ENCODE data around the gene RAD51B.

Gene RAD51B

DNA sequence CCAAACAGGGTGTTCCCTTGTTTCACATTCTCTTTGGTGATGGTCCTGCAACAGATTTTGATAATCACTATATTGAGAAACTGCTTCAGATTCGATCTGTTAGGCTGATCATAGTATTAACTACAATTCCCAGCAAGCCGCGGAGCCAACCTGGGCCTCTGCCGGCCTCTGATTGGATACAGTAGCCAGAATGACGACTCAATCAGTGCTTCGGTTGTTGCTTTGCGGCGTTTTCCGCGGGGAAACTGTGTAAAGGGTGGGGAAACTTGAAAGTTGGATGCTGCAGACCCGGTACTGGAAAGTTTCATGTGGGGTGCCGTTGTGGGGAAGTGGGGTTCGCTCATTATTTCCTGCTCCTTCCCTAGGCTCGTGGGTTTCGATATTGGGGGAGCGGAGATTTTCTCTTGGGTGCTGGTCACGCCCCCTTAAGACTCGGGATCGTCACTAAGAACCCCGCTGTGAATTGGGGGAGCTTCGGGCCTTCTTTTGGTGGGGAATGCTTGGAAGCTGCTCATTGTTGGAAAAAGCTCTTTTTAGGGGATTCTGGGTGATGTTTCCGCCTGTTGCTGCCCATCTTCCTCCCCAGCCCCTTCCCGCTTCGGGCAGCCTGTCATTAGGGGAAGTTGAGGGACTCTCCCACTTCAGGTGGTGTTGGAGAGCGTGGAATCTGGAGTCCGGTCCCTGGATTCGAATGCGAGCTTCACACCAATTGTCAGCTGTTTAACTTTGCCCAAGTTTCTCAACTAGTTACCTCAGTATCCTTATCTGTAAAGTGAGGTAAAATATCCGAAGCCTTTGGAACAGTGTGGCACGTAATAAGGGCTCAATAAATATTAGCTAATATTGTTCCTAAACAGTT, at the start of gene RAD51B:
Gene RAD51B (plus strand): TSS at position 217 of the 859 bp plus-strand sequence.
- Mint-ChIP-seq H3K9me3 (no peaks in the 10 kb centered on the region), H3K4me1 (peaks cover 43% of the 10 kb centered on the region), H3K36me3 (no peaks in the 10 kb centered on the region), H3K27me3 (no peaks in the 10 kb centered on the region), H3K27ac (peak within 1 kb of the TSS; percentile 91), H3K4me3 (peak within 1 kb of the TSS; percentile 93)

DNA sequence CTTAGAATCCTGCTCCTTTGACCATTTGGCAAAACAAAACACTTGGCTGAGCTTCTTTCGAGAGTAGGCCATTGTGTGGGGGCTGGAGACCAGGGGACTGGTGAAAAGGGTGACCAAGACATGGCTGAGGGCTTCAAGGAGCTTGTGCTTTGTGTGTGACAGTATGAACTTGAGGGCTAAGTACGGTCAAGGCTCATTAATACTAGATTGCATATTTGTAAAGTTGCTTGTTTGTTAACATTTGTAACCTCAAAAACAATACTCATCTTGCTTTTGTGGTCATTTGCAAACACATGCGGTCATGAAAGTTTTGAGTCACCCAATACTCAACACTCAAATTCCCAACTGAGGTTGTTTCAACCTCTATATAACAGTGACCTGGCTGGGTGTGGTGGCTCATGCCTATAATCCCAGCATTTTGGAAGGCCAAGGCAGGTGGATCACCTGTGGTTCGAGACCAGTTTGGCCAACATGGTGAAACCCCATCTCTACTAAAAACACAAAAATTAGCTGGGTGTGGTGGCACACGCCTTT, 45.7 kb upstream of the RAD51B start:
- Mint-ChIP-seq H3K27me3 (no peaks in the 10 kb centered on the region), H3K36me3 (peaks cover 46% of the 10 kb centered on the region), H3K4me1 (no peaks in the 10 kb centered on the region), H3K9me3 (no peaks in the 10 kb centered on the region), H3K4me3 (no peak overlapping the region), H3K27ac (no peak overlapping the region)

DNA sequence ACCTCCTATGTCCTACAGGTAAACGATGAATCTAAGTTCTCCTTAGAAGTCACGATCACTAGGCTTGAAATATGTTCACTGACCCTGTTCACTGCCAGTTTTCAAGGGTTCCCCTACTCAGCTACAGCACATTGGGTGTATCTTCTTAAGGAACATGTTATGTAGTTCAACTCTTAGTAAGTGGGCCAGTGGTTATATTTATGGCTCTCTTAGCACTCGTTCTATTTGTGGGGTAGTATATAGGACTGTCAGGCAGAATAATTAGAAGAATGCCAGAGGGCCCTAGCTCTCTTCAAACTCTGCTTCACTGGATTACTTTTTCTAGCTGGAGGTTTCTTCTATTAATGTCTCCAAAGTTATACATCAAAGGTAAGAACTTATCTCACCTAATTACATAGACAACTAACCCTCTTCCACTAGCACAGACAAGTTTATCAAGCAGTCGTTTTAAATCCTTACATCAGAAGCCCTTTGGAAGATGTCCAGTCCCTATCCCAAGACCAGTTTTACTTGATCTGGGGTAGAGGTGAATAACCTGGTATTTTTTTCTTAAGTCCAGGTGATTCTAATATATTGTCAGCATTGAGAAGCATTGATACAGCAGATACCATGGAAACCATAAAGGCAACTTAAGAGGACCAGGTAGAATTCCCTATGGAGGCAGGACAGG, 42.8 kb upstream of the RAD51B start:
- H3K4me3 Mint-ChIP-seq, result no peak overlapping the region
- no peaks in the 10 kb centered on the region for H3K27me3 Mint-ChIP-seq
- no peak overlapping the region for H3K27ac Mint-ChIP-seq
- peaks cover 37% of the 10 kb centered on the region for H3K36me3 Mint-ChIP-seq
- no peaks in the 10 kb centered on the region for H3K4me1 Mint-ChIP-seq
- no peaks in the 10 kb centered on the region for H3K9me3 Mint-ChIP-seq

DNA sequence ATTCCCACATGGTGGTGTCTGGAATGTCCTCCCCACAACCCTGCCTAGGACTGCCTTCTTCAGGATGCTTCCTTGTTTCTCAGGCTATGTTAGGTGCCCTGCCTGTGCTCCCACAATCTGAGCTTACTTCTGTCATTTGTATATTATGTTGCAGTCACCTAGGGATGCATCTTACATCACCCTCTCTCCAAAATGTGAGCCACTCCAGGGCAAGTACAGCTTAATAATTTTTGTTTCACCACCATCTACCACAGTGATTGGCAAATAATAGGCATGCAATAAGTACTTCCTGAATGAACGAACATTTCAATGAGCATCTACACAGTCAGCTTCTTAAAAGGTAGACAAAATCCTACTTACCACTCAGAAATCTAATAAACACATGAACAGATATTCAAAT, 40.8 kb upstream of the RAD51B start:
- Mint-ChIP-seq H3K9me3 (no peaks in the 10 kb centered on the region), H3K27me3 (no peaks in the 10 kb centered on the region), H3K36me3 (peaks cover 36% of the 10 kb centered on the region), H3K4me3 (no peak overlapping the region), H3K4me1 (no peaks in the 10 kb centered on the region), H3K27ac (no peak overlapping the region)

DNA sequence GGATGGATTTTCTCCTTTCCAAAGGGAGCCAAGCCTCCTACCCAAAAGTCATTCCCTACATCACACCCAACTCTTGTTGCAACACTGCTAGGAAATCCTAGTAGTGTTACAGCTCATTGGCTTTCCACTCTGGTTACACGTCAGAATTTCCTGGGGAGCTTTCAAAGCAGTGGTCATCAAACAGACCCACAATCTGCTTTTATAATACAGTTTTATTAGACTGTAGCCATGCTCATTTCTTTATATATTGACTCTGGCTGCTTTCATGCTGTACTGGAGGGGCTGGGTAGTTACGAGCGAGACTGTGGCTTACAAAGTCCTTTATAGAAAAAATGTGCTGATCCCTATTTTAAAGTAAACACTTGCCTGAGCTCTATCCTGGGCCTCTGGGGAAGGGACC, 37.5 kb upstream of the RAD51B start:
- H3K9me3 Mint-ChIP-seq, result no peaks in the 10 kb centered on the region
- H3K36me3 Mint-ChIP-seq, result peaks cover 29% of the 10 kb centered on the region
- no peaks in the 10 kb centered on the region for H3K4me1 Mint-ChIP-seq
- no peaks in the 10 kb centered on the region for H3K27me3 Mint-ChIP-seq
- H3K27ac Mint-ChIP-seq, result no peak overlapping the region
- no peak overlapping the region for H3K4me3 Mint-ChIP-seq

DNA sequence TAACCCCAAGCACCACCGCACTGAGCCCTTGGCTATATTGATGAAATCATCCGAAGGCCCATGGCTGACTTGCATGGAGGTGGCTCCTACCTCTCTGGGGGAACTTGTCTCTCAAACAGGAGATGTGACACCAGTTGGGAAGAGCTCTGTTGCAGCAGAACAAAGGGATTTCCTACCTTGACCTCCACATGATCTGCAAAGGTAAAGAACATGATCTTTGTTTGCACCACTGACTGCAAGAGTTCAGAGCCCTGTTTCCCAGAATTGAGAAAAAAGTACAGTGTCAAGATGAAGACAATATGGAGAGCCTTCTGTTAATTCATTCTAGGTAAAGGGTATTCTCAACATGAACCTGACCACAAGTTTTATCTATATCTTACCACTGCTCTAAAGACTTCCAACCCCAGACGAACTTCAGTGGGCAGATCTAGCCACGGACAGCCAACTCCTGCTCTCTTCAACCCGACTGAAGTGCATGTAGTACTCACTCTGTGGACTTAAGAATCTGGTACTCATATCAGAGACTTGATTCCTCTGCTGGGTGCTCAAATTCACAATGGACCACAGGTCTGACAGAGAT, 35.2 kb upstream of the RAD51B start:
- Mint-ChIP-seq H3K4me3 (no peak overlapping the region), H3K4me1 (no peaks in the 10 kb centered on the region), H3K9me3 (no peaks in the 10 kb centered on the region), H3K36me3 (peaks cover 23% of the 10 kb centered on the region), H3K27me3 (no peaks in the 10 kb centered on the region), H3K27ac (peak overlapping the region; percentile 32)

DNA sequence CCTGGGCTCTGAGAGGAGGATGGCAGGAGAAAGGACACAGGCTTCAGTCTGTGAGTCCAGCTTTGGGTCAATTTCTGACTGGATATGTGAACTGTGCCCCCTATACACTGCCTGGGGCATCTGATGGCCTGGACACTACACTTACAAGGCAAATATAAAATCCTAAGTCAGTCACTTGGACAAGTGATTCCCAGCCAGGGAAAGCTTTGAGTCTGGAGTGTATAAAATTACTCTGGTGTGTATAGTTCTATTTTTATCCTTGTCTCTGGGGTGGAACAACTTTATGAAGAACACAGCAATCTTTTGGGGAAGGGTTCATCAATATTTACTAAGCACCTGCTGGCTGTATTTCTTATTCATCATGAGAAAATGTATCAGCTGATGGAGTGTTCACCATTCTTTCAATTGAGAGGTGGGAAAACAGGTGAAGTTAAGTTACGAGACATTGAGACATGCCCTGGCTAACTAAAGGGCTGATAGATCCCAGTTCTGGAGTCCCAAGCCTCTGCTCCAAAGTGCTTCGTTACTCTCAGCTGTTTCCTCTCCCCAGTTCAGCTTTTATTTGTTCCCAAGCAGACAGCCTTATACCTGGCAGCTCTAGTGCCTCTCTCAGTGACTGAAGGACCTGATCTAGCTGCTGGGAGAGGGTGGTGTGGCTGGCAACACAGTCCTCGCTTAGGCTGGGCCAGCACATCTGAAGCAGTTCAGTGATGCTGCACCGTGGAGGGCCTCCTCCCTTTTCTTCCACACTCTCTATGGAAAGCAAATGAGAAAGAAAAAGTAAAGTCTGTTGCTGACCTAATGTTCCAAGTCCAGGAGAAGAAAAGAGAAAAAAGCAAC, 34.1 kb upstream of the RAD51B start:
- Mint-ChIP-seq H3K4me3 (no peak overlapping the region), H3K27ac (no peak overlapping the region), H3K27me3 (no peaks in the 10 kb centered on the region), H3K9me3 (no peaks in the 10 kb centered on the region), H3K4me1 (no peaks in the 10 kb centered on the region), H3K36me3 (peaks cover 26% of the 10 kb centered on the region)

DNA sequence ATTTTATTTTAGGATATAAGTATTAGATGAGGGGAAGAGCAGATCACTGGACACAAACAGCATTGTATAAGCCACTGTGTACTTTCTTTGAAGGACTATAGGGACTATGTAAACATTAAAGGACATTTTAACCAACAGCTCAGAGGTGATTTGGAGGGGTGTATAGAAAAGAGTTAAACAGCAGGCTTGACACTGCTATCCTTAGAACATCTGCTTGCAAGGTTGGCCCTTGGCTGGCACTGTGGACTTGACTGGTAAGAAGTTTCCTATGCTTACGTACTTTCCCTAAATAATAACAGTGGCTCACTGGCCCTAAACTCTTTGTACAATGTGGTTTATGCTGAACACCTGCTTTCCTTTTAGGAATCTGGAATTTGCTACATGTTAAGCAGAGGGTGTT, 31.9 kb upstream of the RAD51B start:
- H3K27me3 Mint-ChIP-seq, result no peaks in the 10 kb centered on the region
- H3K9me3 Mint-ChIP-seq, result no peaks in the 10 kb centered on the region
- H3K36me3 Mint-ChIP-seq, result peaks cover 24% of the 10 kb centered on the region
- H3K4me1 Mint-ChIP-seq, result no peaks in the 10 kb centered on the region
- H3K27ac Mint-ChIP-seq, result no peak overlapping the region
- H3K4me3 Mint-ChIP-seq, result no peak overlapping the region

DNA sequence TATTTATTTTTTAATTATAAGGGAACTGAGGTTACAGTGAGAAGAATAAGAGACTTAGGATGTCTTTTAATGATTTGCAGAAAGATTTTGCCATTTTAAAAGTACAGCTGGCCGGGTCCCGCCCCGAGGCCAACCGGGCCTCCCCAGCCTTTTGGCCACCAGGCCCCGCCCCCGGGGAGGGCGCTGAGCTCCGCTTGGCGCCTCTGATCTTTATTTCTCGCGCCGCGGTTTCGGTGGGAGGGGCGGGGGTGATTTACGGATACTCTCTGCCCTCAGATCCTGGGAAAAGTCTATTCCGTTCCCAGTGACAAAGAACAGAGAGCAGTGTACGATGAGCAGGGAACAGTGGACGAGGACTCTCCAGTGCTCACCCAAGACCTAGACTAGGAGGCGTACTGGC, 20.8 kb upstream of the RAD51B start:
- Mint-ChIP-seq H3K27me3 (no peaks in the 10 kb centered on the region), H3K27ac (no peak overlapping the region), H3K36me3 (peaks cover 12% of the 10 kb centered on the region), H3K9me3 (no peaks in the 10 kb centered on the region), H3K4me1 (no peaks in the 10 kb centered on the region), H3K4me3 (no peak overlapping the region)

DNA sequence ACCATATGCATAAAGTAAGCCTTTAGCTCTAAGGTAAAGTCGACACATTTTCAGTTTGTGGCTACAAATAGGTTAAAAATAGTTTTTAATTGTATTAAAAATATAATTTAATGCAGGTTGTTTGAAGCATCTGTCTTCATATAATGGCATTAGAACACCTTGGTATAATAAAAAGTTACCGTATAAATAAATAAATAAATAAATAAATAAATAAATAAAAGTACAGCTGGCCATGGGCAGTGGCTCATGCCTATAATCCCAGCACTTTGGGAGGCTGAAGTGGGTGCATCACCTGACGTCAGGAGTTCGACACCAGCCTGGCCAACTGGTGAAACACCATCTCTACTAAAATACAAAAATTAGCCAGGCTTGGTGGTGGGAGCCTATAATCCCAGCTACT, 18.8 kb upstream of the RAD51B start:
- no peak overlapping the region for H3K27ac Mint-ChIP-seq
- H3K4me1 Mint-ChIP-seq, result no peaks in the 10 kb centered on the region
- H3K9me3 Mint-ChIP-seq, result no peaks in the 10 kb centered on the region
- H3K36me3 Mint-ChIP-seq, result peaks cover 11% of the 10 kb centered on the region
- no peak overlapping the region for H3K4me3 Mint-ChIP-seq
- no peaks in the 10 kb centered on the region for H3K27me3 Mint-ChIP-seq

DNA sequence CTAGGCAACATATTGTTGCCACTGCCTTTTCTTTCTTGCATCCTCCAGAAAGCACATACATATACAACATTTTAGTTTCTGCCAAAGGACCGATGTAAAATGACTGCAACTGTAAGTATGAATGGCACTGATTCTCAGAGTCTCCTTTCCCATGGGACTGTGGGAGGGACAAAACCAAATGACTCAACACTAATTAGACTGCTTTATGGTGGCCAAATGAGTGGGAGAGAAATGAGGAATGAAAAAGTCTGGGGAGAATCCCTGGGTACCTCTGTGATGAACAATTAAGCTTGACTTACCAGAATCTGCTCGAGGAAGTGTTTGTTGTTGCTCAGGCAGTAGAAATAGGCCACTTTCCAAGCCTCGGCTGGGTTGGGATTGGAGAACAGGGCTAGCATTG, 13.3 kb upstream of the RAD51B start:
- no peaks in the 10 kb centered on the region for H3K9me3 Mint-ChIP-seq
- H3K4me1 Mint-ChIP-seq, result peaks cover 2% of the 10 kb centered on the region
- peaks cover 15% of the 10 kb centered on the region for H3K36me3 Mint-ChIP-seq
- no peak overlapping the region for H3K4me3 Mint-ChIP-seq
- no peaks in the 10 kb centered on the region for H3K27me3 Mint-ChIP-seq
- H3K27ac Mint-ChIP-seq, result no peak overlapping the region

DNA sequence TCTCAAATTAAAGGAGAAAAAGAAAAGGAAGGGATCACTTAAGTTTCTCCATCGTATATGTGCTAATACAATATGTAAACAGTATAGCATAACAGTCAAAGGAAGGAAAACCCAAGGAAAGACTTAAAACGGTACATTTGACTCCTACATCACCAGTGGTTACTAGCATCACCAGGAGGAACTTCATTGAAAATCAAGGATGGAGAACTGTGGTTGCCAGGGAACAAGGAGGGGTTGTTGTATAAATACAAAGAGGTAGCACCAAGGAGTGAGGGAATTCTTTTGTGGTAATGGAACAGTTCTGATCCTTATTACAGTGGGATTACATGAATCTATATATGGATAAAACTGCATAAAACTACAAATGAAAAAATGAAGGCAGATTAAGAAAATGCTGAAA, 4.8 kb upstream of the RAD51B start:
- Mint-ChIP-seq H3K4me3 (peak overlapping the region; percentile 97), H3K27me3 (no peaks in the 10 kb centered on the region), H3K27ac (peak overlapping the region; percentile 41), H3K4me1 (peaks cover 56% of the 10 kb centered on the region), H3K36me3 (peaks cover 4% of the 10 kb centered on the region), H3K9me3 (no peaks in the 10 kb centered on the region)

DNA sequence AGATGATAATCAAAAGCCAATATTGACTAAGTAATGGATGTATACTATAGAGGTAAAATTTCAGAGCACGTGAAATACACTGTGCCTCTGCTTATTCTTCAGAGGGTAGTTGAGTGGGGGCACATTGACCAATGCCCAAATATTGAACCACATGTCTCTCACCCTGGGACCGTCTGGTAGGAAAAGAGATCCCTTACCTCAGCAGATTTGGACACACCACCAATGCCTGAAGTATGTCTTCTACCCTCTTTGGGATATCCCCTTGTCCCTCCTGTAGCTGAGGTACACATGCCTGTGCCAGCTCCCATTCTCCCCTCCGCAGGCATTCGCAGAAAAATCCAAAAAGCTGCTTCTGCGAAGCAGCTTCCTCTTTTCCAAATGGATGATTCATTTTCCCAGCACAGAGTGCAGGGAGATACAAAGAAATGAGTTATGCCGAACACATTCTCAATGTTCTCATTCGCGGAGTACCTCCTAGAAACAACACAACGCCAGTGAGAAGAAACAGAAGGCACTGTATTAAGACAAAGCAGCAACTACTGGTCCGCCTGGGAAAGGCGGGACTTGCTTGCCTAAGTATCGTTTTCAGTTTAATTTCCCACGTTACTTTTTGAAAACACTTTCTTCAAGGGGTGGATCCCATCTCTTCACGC, 3.9 kb upstream of the RAD51B start:
- Mint-ChIP-seq H3K27ac (peak overlapping the region; percentile 65), H3K9me3 (no peaks in the 10 kb centered on the region), H3K4me1 (peaks cover 62% of the 10 kb centered on the region), H3K36me3 (peaks cover 3% of the 10 kb centered on the region), H3K4me3 (peak overlapping the region; percentile 97), H3K27me3 (no peaks in the 10 kb centered on the region)

DNA sequence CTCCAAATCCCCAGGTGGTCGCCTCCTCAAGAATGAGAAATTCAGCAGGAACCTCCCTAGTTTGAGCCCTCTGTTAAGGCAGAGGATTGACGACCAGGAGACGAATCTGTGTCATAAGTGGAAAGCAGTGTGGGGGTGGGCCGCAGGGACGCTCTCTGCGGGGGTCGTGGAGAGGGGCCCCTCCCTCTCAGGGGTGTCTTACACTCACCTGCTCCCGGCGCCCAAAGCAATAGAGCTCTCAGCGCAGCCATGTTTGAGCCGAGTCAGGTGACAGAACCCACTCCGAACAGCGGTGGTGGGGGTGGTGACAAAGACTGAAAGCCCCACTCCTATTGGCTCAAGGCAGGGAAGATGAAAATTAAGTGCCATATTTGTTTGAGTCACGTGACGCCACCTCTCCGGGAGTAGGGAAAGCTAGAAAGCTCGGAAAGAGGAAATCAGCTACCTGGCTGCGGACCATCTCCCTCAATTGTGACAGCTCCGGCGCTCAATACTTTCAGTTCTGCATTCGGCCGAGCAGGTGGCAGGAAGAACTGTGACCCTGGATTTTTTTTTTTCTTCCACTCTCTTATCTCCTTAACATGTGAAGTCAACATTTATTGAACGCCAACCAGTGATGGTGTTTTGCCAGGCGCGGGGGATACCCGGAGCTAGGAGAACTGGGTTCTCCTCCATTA, 3.1 kb upstream of the RAD51B start, which contains the start of gene ZFYVE26:
Gene ZFYVE26 (minus strand): TSS at position 265 of the 677 bp plus-strand sequence. CDS start 627 bp downstream, outside the sequence.
- Mint-ChIP-seq H3K9me3 (no peaks in the 10 kb centered on the region), H3K4me3 (peak within 1 kb of the TSS; percentile 97), H3K27ac (peak within 1 kb of the TSS; percentile 96), H3K27me3 (no peaks in the 10 kb centered on the region), H3K36me3 (no peaks in the 10 kb centered on the region), H3K4me1 (peaks cover 63% of the 10 kb centered on the region)
